Mucosa of gallbladder (tissue), 1 donor: ENCODE measurements around the gene NEDD9. TPM values are rescaled to one million over a fixed set of nuclear protein-coding genes. Genes with fewer than 3 reads are reported as not detected.

Experiments
- DNase-seq: peaks from one replicate; pipeline ENCODE4 v3.0.0-alpha.2; 2020; ENCODE audit warnings: low spot score
- total RNA-seq: library from RNA; stranded (reverse); gene quantifications from one replicate; pipeline ENCODE4 v1.2.1, GENCODE V29; 2021
- donor health status: DM: no; HTN: no; CAD: no.

Gene NEDD9
- total RNA-seq, 1 donor from 2014 or later = 18.1 TPM

GRCh38 chr6:11202513-11203305, 29.8 kb downstream of the NEDD9 start:
- DNase-seq = no peak

DNA sequence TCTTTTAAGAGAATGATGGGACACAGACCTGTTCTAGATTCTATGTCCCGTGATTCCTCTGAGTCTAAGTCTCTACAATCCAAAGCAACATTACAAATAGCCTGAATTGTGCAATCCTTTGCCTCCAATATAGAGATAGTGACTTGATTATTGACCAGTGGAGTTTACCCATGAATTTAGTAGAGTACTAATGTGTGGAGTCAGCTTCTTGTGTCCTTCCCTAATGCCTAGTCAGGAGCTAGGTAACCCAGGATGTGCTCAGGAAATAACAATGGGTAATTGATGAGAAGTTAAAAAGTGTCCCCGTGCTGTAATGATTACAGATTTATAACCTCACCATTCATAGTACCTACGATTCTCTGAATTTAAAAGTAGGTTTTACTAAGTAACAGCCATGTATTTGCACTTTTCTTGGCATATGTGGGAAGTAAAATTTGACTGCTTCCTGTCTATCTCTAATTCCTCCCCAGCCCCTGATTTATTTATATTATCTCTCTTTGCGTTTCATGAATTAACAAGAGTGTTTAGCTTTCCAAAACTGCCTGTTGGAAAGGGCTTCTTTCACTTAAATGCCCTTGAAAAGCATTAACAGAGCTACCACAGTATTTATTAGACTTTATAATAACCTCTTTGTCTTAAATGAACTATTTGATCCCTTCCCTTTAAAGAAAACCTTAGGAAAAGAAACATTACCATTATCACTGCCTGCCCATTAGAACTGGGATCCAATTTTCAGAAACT, 30.5 kb downstream of the NEDD9 start:
- no peak for DNase-seq

DNA sequence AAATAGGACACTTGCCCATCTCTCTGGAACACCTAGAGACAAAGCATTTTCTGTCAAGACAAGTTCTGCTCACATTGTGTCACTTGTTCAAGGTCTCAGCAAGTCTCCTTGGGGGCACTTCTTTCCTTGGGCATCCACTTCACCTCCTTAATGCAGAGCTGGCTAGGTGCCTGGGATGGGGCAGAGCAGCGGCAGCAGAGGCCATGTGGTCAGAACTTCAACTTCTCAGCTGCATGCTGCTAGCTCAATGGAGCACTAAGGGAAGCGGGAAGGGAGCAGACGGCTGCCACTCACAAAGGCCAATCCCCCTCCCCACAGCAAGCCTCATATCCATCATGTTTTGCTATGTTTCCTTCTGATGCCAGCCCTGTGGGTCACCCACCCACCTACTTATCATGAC, 31.5 kb downstream of the NEDD9 start:
- no peak for DNase-seq

DNA sequence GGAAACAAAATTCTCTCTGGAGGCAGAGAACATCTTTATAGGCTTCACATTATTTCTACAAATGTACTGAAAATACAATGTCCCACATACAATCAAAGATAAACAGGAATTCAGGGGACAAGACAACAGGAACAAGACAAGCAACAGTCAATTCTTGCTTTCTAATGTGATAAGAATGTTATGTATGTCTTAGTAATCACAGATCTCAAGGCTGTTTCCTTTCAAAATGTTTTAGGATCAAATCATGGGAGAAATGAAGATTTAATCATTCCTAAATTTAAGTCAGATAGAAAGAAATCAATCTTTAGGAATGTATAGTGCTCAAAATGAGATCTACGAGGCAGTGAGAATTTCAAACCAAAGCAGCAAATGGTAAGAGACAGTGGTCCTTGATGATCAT, 32.1 kb downstream of the NEDD9 start:
- no peak for DNase-seq

GRCh38 chr6:11198663-11199603, 33.5 kb downstream of the NEDD9 start:
- DNase-seq = no peak

DNA sequence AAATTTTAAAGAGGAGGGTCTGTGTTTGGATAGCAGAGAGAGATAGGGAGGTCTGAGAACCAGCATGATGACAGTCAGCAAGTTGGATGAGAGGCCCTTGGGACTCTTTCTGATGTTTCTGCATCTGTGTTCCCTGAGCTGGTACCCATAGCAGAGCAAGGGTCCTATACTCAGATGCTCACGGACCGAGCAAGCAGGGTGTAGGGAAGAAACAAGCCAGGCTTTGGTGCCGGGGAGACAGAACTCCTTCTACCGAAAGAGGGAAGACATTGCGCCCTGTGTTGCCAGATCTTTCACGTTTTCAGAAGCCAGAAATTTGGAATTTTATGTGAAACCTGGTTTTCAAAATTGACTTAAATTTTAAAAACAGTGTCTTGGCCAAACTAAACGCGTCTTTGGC, 34.6 kb downstream of the NEDD9 start:
- no peak for DNase-seq

DNA sequence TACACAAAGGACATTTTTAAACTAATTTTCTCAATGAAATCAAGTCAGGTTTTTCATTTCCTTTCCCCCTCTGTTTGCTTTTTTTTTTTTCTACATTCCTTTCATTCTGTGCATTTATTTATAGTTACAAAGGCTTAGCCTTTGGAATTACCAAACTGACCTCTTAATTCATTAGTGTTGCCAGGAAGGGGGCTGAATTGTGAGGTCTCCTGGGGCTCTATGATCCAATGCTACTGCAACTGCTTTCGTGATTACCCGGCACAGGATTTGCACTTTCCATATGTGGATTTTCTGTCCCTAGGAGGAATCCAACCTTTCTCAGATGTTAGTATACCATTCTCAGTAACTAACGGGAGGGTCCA, 35.3 kb downstream of the NEDD9 start:
- no peak for DNase-seq

DNA sequence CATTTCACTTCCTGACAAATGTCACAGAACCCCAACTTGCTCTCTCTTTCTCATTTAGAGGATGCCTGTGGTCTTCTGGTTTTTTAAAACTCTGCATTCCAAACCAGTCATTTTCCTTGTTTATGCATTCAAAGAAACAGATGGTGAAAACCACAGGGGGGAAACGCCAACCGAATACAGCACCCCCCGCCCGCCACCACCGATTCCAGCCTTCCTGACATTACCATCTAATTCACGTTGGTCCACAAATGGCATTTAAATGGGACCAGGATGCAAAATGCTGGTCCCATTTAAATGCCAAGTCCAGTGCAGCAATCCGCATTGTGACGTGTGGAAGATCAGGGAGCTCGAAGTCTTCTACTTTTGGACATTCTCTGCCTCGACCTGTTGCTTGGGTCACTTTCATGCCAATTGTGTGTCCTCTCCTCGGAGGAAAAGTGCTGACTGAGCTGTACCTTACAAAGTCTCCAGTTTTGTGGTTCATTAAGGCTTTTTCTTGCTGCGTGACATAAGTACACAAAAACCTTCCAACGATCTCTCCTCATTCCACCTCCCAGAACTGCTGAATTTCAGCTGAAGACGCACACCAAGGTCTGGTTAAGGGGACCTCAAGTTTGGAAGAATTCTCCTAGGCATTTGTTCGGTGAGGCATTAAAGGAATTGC, 35.8 kb downstream of the NEDD9 start:
- DNase-seq = no peak

GRCh38 chr6:11194356-11195218, 37.9 kb downstream of the NEDD9 start:
- no peak for DNase-seq

- DNase-seq = no peak
These were observed 39.0 kb downstream of the NEDD9 start for GRCh38 chr6:11193434-11193833.

- no peak for DNase-seq
These were observed 40.3 kb downstream of the NEDD9 start for GRCh38 chr6:11192167-11192566.

DNA sequence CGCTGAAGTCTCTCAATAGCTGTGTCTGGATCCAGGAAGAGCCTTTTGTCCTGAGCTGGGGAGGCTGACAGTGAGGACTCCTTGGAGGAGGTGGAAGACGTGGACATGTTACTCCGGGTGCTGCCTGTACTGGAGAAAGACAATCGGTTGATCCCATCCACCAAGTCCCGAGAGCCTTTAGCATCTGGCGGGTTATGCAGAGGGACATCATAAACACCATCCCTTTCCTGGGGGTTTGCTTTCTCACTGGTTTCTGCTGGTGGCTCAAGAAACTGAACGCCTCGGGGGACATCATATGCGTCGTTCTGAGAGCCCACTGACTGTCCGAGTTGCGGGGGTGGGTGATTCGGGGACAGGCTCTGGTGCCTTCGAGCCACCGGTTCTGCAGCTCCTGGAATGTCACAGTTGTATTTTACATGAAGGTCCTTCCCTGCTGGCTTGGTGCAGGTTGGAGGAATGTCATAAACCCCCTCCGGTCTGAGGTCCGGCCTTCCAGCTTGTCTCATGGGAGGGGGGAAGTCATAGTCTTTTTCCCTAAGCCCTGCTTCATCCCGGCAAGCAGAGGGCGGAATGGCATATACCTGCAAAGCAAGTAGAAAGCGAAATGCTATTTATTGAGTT, 41.7 kb downstream of the NEDD9 start:
- DNase-seq = no peak

DNA sequence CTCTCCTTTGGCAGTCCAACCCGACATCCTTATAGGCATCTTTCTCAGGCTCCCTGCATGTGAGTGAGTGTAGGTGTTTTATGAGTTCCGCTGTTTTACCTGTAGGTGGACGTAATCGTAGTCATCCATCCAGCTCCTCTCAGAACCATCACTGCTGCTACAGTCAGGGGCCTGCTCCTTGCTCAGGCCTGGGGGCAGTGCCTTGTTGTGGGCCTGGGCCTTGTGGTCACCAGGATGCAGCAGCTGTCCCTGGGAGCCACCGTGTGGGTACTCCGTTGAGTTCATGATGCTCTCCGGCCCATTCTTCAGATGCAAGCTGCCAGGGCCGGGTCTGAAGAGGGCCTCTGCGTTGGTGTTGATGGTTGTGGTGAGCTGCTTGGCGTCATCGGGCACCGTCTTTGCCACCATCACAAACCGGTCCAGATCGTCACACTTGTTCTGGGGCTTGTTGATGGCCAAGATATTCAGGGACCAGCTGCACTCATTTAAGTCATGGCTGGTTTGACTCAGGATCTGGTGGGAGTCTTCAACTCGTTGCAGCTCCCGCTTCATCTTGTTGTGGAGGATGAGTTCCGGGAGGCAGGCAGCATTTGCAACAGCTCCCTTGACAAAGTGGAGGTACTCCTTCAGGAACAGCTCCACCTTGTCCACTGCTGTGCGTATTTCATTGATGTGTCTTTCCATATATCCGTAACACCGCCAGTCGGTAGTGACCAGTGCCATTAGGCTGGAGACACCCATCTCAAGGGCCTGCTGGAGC, 42.4 kb downstream of the NEDD9 start:
- no peak for DNase-seq

GRCh38 chr6:11188161-11188915, 44.1 kb downstream of the NEDD9 start:
- DNase-seq = peak; percentile 55

GRCh38 chr6:11187301-11187700, 45.2 kb downstream of the NEDD9 start:
- no peak for DNase-seq

DNA sequence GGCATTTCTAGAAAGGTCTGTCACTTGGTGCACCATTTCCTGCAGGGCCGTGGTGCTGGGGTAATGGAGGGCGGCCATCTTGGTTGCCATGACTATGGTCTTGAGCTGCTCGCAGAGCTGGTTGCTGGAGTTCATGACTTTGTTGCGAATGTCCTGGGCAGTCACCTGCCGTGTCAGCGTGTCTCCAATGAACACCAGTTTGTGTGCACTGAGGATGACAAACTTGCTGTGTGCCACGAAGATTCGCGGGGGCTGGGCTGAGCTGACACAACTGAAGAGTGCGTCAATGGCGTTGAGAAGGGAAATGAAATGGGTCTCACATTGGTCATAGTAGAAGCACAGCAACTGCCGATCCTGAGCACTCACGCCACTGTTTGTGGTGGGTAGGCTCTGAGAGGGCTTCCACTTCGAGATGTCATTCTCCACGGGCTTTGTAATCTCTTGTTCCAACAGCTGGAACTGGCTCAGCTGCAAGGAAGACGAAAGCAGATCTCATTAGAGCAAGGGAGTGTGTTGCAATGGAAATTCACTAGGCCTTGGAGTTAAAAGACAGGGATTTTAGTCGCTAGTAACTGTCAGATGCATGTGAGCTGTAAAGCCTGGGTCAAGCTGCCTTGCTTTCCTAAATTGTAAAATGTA, 47.1 kb downstream of the NEDD9 start:
- DNase-seq = no peak

DNA sequence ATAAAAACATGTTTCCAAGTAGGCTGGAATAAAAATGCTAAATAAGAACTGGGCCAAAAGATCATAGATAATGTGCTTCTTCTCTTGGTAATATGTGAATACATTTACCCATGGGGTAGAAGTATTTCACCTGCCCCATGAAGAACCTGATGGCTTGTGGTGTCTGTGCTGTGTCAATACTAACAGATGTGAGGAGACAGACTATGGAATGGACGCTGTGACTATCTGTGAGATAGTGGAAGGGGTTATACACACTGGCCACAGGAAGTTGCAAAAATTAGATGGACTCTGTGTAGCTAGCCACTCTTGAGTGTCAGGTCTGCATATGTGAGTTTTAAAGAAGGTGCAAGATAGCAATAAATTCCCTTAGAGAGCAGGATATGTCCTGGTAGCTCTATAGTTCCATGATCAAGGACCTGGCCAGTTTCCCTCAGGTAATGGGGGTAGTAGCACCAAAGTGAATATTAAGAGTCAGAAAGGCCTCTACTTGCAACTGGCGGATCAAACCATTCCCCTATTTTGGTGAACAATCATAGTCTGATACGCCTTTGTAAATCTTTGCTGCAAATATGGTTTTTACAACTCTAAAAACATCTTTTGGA, 48.6 kb downstream of the NEDD9 start:
- no peak for DNase-seq
